GM21825 (cell line): ENCODE data around the gene FHL3.

Experiments used
- ATAC-seq: cut with Tn5 transposase; IDR thresholded peaks from one replicate; pipeline ENCODE4 v1.9.1; 2021; ENCODE audit warnings: mild to moderate bottlenecking, moderate library complexity; ENCODE audit not compliant: unreplicated experiment

Gene FHL3

GRCh38 chr1:38014724-38015424 lies 9.6 kb upstream of the FHL3 start:
- no peak for ATAC-seq

GRCh38 chr1:38014171-38014570 lies 8.9 kb upstream of the FHL3 start:
- no peak for ATAC-seq

- no peak for ATAC-seq
Observed at GRCh38 chr1:38013227-38013622, 7.9 kb upstream of the FHL3 start.

GRCh38 chr1:38012363-38013226 lies 7.3 kb upstream of the FHL3 start, which contains the start of gene UTP11:
Gene UTP11 (plus strand): TSS chr1:38012734. CDS start chr1:38012803, 69 bp downstream.
- ATAC-seq = peak; percentile 90

DNA sequence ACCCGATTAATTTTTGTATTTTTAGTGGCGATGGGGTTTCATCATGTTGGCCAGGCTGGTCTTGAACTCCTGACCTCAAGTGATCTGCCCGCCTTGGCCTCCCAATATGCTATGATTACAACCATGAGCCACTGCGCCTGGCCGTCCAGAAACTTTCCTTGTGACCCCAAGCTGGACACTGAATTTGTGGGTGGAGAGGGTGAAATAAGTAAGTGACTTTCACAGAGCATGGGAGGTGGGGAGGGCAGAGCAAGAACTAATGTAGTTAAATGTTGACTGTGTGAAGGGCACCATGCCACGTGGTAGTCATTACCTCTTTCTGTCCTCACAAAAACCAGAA lies 4.5 kb upstream of the FHL3 start:
- ATAC-seq = no peak

DNA sequence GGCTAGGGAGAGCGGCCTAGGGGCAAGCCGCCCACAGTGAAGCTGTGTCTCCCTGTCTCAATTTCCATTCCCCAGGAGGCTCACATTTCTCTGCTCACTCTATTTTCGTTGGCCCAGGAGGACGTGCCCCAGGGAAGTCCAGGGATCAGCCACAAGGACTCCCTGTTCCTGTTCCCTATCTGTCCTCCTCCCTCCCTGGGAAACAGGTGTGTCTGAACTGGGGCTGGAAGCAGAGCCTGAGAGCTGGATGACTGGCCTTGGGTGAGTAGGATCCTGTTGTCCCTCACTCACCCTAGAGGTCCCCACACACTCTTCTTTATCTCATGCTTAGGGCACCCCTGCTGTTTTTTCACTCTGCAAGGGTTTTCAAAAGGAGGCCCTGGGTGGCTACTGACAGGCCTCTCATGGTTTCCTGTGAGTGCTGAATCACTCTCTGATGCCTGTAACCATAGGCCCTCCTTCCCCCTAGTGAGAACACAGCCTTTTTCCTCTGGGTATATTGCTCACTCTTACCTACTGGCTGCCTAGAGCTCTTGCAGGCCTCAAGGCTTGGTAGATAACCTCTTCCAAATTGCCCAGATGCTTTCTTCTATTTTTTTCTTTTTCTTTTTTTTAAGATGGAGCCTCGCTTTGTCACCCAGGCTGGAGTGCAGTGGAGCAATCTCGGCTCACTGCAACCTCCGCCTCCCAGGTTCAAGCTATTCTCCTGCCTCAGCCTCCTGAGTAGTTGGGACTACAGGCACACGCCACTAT lies 4.0 kb upstream of the FHL3 start:
- no peak for ATAC-seq

DNA sequence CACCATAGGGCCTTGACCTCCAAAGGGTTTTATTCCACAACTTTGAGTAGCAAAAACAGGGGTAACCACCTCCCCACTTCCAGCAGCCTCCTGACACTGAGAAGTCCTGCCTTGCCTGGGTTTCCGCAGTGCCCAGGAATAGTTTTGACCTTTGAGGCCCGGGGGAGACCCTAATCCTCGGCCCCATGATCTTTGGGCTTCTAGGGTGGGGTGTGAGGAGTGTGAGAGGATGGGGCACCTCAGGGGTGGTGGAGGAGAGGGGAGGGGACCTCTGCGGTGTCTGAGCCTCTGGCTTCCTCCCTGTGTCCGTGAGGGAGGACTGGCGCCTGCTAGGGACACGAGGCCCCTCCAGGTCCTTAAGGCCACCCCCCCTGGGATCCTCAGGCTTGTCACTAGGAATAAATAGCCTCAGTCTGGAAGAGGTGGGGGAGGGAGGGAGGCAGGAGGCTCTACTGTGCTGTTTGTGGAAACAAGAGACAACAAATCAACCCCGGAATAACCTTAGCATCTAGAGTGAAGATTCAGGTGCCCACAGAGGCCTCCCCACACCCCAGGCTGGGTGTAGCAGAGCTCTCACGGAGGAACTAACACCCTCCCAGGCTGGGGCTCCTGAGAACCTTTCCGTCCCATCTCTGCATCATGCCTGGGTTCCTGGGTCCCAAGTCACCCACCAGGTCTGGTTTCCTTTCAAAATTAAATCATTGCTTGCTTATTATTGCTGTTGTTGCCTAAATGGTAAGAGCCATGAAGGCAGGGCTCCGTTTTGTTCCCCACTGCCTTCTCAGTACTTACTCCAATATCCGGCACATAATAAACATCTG lies 904 bp upstream of the FHL3 start:
- ATAC-seq = no peak

DNA sequence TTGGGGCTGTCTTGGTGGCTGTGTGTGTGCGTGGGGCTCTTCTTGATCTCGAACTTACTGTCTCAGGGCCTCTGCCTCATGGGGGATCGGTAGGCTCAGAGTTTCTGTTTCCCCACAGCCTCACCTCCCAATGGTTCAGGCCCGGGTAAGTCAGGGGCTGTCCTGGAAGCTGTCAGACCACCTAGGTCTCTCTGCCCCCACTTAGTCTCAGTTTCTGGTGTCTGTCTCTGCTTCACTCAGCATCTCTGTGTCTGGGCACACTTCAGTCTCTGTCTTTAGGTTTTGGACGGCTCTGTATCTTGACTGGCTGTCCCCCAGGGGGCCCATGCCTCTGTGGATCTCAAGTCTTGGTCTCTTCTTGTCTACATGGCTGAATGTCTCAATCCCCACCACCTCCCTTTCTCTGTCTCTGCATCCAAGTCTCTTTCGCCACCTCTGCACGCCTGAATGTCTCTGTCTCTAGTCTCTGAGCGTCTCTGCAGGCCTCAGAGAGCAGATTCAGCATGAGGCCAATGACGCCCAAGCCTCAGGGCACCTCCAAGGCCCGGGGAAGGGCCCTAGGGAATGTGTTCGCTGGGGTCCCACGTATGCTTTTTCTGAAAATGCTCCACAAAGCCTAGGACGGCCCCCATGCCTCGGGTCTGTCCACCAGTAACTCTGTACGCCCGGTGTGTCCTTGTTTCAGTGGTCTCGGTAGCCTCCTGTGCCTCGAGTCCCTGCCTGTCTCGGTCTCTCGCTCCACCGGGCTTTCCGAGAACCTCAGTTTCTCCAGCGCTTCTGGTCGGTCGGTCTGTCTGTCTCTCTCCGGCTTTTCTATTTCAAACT lies 818 bp downstream of the FHL3 start:
- ATAC-seq = no peak

GRCh38 chr1:38003261-38004250 lies 1.8 kb downstream of the FHL3 start:
- no peak for ATAC-seq

GRCh38 chr1:38000529-38001455 lies 4.5 kb downstream of the FHL3 start:
- ATAC-seq = no peak

DNA sequence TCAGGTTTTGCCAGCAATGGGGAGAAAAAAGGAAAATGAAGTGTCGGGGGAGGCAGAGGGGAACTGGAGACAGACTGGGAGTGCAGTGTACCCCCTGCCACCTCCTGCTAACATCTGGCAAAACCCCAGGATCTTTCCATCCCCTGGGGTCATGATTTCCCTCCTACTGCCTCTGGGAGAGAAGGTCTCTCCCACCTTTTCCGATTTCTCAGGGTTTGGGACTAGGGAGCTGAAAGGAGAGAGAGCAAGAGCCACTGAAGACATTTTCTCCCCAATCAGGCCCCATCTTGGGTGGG lies 5.1 kb downstream of the FHL3 start:
- ATAC-seq = no peak

DNA sequence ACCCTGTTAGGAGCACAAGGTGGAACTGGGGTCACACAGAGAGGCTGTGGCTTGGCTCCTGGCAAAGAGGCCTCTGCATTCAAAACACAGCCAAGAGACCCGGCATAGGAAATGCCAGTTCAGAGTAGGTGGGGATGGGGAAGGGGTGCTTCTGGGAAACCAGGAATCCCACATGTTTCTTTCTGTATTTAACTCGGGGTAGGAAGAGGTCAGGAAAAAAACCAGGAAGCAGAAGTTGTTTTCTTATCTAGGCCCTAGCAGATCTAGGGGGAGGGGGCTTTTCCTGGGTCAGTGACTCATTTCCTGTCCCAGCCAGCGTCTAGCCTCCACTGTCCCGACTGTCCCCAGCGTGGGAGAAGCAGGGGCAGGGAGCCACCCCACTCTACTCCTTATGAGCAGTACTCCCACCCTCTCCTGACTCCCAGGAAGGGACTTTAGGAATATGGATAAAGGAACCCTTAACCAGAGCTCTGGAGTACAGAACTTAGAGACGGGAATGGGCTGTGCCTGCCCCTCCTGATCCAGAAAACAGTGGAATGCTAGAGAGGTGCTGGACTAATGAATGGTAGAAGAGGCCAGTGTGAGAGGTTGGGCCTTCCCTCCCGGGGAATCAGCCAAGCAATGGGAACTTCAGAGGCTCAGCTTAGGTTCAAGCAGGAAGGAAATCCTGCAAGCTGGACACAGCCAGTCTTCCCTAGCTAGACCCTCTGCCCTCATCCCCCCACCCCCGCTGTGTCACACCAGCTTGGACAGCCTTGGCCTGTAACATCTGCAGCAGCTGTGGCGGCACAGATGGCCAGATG lies 5.7 kb downstream of the FHL3 start:
- no peak for ATAC-seq

GRCh38 chr1:37998913-37999429 lies 6.3 kb downstream of the FHL3 start:
- no peak for ATAC-seq

DNA sequence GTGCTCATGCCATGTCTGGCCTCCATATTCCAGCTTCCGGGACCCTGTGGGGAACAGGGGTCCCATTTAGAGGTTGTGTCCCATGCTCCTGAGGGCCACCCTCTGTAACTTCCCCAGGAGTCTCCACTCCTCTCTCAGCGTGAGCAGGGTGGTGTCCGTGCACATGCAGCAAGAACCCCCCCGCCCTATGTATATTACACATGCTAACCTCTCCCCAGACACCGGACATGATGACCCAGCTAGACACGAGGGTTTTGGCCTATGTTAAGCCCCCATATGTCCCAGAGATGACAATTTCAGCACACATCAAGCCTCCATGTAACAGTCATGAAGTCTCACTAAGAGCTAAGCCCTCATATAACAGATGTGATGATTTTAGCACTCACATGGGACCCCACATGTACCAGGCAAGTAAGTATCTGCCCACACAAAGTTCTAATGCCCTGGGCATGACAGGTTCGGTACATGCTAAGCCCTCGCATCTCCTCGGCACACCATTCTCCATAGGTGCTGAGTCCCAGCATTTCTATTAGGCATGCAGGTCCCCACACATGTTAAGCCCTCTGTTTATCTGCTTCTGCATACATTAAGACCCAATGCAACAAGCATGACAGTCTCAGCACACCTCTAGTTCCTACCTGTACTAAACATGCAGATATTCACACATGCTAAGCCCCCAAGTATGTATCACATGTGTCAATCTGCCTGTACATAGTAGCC lies 7.1 kb downstream of the FHL3 start:
- ATAC-seq = no peak

GRCh38 chr1:37997256-37998088 lies 7.8 kb downstream of the FHL3 start:
- no peak for ATAC-seq
